Measurements from ENCODE around the gene MKRN2OS.

MKRN2OS gene

DNA sequence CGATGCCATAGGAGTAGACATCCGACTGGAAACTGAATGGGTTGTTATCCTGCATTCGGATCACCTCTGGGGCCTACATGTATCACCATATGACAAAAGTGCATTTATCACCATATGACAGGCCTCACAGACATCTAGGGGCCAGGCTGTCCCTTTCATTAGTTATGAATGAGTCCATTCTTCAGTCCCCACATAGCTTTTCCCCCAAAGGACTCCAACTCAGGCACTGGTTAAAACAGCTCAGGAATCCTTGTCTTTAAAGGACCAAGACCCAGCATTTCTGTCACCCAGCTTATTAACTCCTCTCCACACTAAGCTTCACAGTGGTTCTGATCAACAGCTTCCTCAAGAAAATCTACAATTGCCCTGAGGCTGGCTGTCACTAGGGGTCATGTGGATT is 39.9 kb upstream of the MKRN2OS start:
- no peak overlapping the region for H3K4ac ChIP-seq (ENCODE audit: low read length)

DNA sequence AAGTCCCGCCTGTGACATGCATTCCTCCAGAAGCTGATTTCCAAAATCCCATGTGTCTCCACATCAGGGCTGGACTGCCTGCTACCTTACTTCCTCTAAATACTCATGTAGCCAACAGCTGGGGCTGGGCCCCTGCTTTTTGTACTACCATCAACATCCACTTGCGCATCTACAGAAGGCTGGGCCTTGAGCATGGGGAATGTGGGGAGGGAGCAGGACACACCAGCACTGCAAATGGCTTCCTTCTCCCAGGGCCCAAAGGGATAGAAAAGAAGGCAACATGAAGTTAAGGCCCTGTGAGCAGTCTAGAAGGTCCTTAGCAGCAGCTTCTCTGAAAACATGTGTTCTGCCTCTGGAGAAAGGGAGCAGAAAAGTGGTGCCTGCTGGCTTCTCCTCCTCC is 38.8 kb upstream of the MKRN2OS start:
- no peak overlapping the region for H2BK120ac ChIP-seq (ENCODE audit: low read depth, low read length)
- no peak overlapping the region for H3K4me2 ChIP-seq (ENCODE audit: insufficient read depth, low read length, poor library complexity, severe bottlenecking)
- peaks cover 49 to 96% of the 10 kb centered on the region in 2 donors for H3K36me3 ChIP-seq (replicated peaks in 1 of 2; ENCODE audit: control insufficient read depth in 2 of 2, insufficient read depth in 2 of 2, low read length in 2 of 2)
- H2AK5ac ChIP-seq (ENCODE audit: low read depth, low read length) = no peak overlapping the region
- H3K4me1 ChIP-seq (ENCODE audit: control insufficient read depth in 2 of 2, insufficient read depth in 1 of 2, low read depth in 1 of 2, low read length in 2 of 2) = no peaks in the 10 kb centered on the region
- no peak overlapping the region for H3K4me3 ChIP-seq (ENCODE audit: low read length in 2 of 2)
- no peak overlapping the region for H3K18ac ChIP-seq (ENCODE audit: low read length)
- H3K27ac ChIP-seq (replicated peaks; ENCODE audit: low read length) = no peak overlapping the region
- H3K14ac ChIP-seq (ENCODE audit: low read length) = no peak overlapping the region
- no peak for DNase-seq (ENCODE audit: low spot score)
- H2BK5ac ChIP-seq (ENCODE audit: low read length) = no peak overlapping the region
- no peak overlapping the region for H3K4ac ChIP-seq (ENCODE audit: low read length)
- no peaks in the 10 kb centered on the region for H3K27me3 ChIP-seq (ENCODE audit: control insufficient read depth in 3 of 3, insufficient read depth in 3 of 3, low read depth in 1 of 3, low read length in 3 of 3)
- no peak overlapping the region for H3K9ac ChIP-seq (ENCODE audit: low read depth, low read length, poor library complexity)
- peaks cover 2% of the 10 kb centered on the region for H3K79me1 ChIP-seq (ENCODE audit: low read depth, low read length)
- no peaks in the 10 kb centered on the region for H3K9me3 ChIP-seq (replicated peaks in 1 of 2; ENCODE audit: control insufficient read depth in 2 of 2, insufficient read depth in 1 of 2, low read depth in 1 of 2, low read length in 2 of 2)
- H2BK15ac ChIP-seq (ENCODE audit: low read length) = no peak overlapping the region
- H2AFZ ChIP-seq (ENCODE audit: low read length) = no peak overlapping the region
- H2BK12ac ChIP-seq (ENCODE audit: low read length) = no peak overlapping the region
- H3K23ac ChIP-seq (ENCODE audit: low read depth, low read length, poor library complexity) = no peak overlapping the region
- no peak overlapping the region for H4K8ac ChIP-seq (ENCODE audit: low read depth, low read length)
- no CpG with 5 or more reads among the region's 2 CpGs for whole genome bisulfite sequencing, 2 donors (ENCODE audit: extremely low coverage in 2 of 2, insufficient read length in 2 of 2, insufficient replicate concordance in 1 of 2)
- no peak overlapping the region for H4K91ac ChIP-seq (ENCODE audit: low read depth, low read length, poor library complexity)

More for the DNA sequence above, 39.9 kb upstream of the MKRN2OS start:
- Histone ChIP-seq H2AFZ (ENCODE audit: low read length) (no peak overlapping the region), H3K27me3 (ENCODE audit: control insufficient read depth in 3 of 3, insufficient read depth in 3 of 3, low read depth in 1 of 3, low read length in 3 of 3) (no peaks in the 10 kb centered on the region), H2BK120ac (ENCODE audit: low read depth, low read length) (no peak overlapping the region), H2BK15ac (ENCODE audit: low read length) (no peak overlapping the region), H3K23ac (ENCODE audit: low read depth, low read length, poor library complexity) (no peak overlapping the region), H2AK5ac (ENCODE audit: low read depth, low read length) (no peak overlapping the region), H3K36me3 (replicated peaks in 1 of 2; ENCODE audit: control insufficient read depth in 2 of 2, insufficient read depth in 2 of 2, low read length in 2 of 2) (peaks cover 49 to 94% of the 10 kb centered on the region in 2 donors), H2BK5ac (ENCODE audit: low read length) (no peak overlapping the region), H3K9ac (ENCODE audit: low read depth, low read length, poor library complexity) (no peak overlapping the region), H4K8ac (ENCODE audit: low read depth, low read length) (no peak overlapping the region), H3K4me1 (ENCODE audit: control insufficient read depth in 2 of 2, insufficient read depth in 1 of 2, low read depth in 1 of 2, low read length in 2 of 2) (no peaks in the 10 kb centered on the region), H3K27ac (replicated peaks; ENCODE audit: low read length) (no peak overlapping the region), H3K18ac (ENCODE audit: low read length) (no peak overlapping the region), H3K14ac (ENCODE audit: low read length) (no peak overlapping the region), H2BK12ac (ENCODE audit: low read length) (no peak overlapping the region), H3K4me3 (ENCODE audit: low read length in 2 of 2) (no peak overlapping the region), H4K91ac (ENCODE audit: low read depth, low read length, poor library complexity) (no peak overlapping the region), H3K4me2 (ENCODE audit: insufficient read depth, low read length, poor library complexity, severe bottlenecking) (no peak overlapping the region), H3K79me1 (ENCODE audit: low read depth, low read length) (peaks cover 2% of the 10 kb centered on the region), H3K9me3 (replicated peaks in 1 of 2; ENCODE audit: control insufficient read depth in 2 of 2, insufficient read depth in 1 of 2, low read depth in 1 of 2, low read length in 2 of 2) (no peaks in the 10 kb centered on the region)
- no CpG with 5 or more reads among the region's 3 CpGs for WGBS, 2 donors (ENCODE audit: extremely low coverage in 2 of 2, insufficient read length in 2 of 2, insufficient replicate concordance in 1 of 2)
- no peak for DNase-seq (ENCODE audit: low spot score)

DNA sequence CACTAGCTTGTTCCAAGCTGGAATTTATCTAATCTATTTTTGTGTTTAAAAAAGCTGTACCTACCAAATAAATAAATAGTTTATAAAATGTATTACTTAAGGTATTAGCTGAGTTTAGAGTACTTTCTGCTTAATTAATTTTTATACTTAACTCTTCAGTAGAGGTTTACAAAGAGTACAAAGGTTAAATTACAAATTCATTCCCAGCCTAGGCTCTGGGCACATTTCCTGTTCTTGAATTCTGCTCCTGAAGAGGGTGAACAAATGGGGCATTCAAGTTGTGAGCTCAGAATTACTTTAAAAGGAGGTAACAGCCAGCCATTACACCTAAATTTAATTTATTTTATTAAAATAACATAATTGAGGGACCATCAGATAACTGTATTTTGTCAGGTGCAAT is 38.0 kb upstream of the MKRN2OS start:
- Histone ChIP-seq H3K4ac (ENCODE audit: low read length) (no peak overlapping the region), H3K27me3 (ENCODE audit: control insufficient read depth in 3 of 3, insufficient read depth in 3 of 3, low read depth in 1 of 3, low read length in 3 of 3) (no peaks in the 10 kb centered on the region), H3K79me1 (ENCODE audit: low read depth, low read length) (peaks cover 2% of the 10 kb centered on the region), H2BK5ac (ENCODE audit: low read length) (no peak overlapping the region), H3K9me3 (replicated peaks in 1 of 2; ENCODE audit: control insufficient read depth in 2 of 2, insufficient read depth in 1 of 2, low read depth in 1 of 2, low read length in 2 of 2) (no peaks in the 10 kb centered on the region), H3K4me1 (ENCODE audit: control insufficient read depth in 2 of 2, insufficient read depth in 1 of 2, low read depth in 1 of 2, low read length in 2 of 2) (no peaks in the 10 kb centered on the region), H2AK5ac (ENCODE audit: low read depth, low read length) (no peak overlapping the region), H3K23ac (ENCODE audit: low read depth, low read length, poor library complexity) (no peak overlapping the region), H3K4me3 (ENCODE audit: low read length in 2 of 2) (no peak overlapping the region), H2BK15ac (ENCODE audit: low read length) (no peak overlapping the region), H4K8ac (ENCODE audit: low read depth, low read length) (no peak overlapping the region), H3K14ac (ENCODE audit: low read length) (no peak overlapping the region), H2BK120ac (ENCODE audit: low read depth, low read length) (no peak overlapping the region), H2BK12ac (ENCODE audit: low read length) (no peak overlapping the region), H3K27ac (replicated peaks; ENCODE audit: low read length) (no peak overlapping the region), H3K18ac (ENCODE audit: low read length) (no peak overlapping the region), H2AFZ (ENCODE audit: low read length) (no peak overlapping the region), H3K4me2 (ENCODE audit: insufficient read depth, low read length, poor library complexity, severe bottlenecking) (no peak overlapping the region), H3K9ac (ENCODE audit: low read depth, low read length, poor library complexity) (no peak overlapping the region), H3K36me3 (replicated peaks in 1 of 2; ENCODE audit: control insufficient read depth in 2 of 2, insufficient read depth in 2 of 2, low read length in 2 of 2) (peaks cover 44 to 96% of the 10 kb centered on the region in 2 donors), H4K91ac (ENCODE audit: low read depth, low read length, poor library complexity) (no peak overlapping the region)
- no peak for DNase-seq (ENCODE audit: low spot score)

DNA sequence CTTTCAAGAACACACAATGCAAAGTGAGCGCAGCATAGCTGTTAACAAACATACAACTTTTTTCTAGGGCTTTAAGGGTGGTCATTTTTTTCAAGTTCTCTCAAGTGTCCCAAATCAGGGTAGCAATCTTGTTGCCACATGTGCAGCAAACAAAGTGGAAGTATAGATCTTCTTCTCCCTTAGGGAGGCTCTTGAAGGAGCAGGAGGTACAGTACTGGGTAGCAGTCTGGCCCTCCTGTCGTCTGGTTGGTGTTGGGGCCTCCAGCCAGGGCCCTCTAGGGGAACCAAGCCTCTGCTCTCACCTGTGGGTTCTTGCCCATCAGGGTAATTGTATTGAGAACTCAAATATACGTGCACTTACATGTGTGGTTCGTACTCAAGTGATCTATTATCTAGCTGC is 37.4 kb upstream of the MKRN2OS start:
- WGBS, 2 donors (ENCODE audit: extremely low coverage in 2 of 2, insufficient read length in 2 of 2, insufficient replicate concordance in 1 of 2) = no CpG with 5 or more reads among the region's 4 CpGs
- no peaks in the 10 kb centered on the region for H3K27me3 ChIP-seq (ENCODE audit: control insufficient read depth in 3 of 3, insufficient read depth in 3 of 3, low read depth in 1 of 3, low read length in 3 of 3)
- H3K9ac ChIP-seq (ENCODE audit: low read depth, low read length, poor library complexity) = no peak overlapping the region
- no peak overlapping the region for H3K4me2 ChIP-seq (ENCODE audit: insufficient read depth, low read length, poor library complexity, severe bottlenecking)
- no peak overlapping the region for H2BK12ac ChIP-seq (ENCODE audit: low read length)
- H3K14ac ChIP-seq (ENCODE audit: low read length) = no peak overlapping the region
- no peaks in the 10 kb centered on the region for H3K9me3 ChIP-seq (replicated peaks in 1 of 2; ENCODE audit: control insufficient read depth in 2 of 2, insufficient read depth in 1 of 2, low read depth in 1 of 2, low read length in 2 of 2)
- no peaks in the 10 kb centered on the region for H3K4me1 ChIP-seq (ENCODE audit: control insufficient read depth in 2 of 2, insufficient read depth in 1 of 2, low read depth in 1 of 2, low read length in 2 of 2)
- no peak overlapping the region for H2AFZ ChIP-seq (ENCODE audit: low read length)
- H2BK15ac ChIP-seq (ENCODE audit: low read length) = no peak overlapping the region
- H4K8ac ChIP-seq (ENCODE audit: low read depth, low read length) = no peak overlapping the region
- H2BK5ac ChIP-seq (ENCODE audit: low read length) = no peak overlapping the region
- DNase-seq (ENCODE audit: low spot score) = no peak
- H3K79me1 ChIP-seq (ENCODE audit: low read depth, low read length) = peaks cover 2% of the 10 kb centered on the region
- no peak overlapping the region for H3K4me3 ChIP-seq (ENCODE audit: low read length in 2 of 2)
- H3K4ac ChIP-seq (ENCODE audit: low read length) = no peak overlapping the region
- H2AK5ac ChIP-seq (ENCODE audit: low read depth, low read length) = no peak overlapping the region
- peaks cover 42 to 95% of the 10 kb centered on the region in 2 donors for H3K36me3 ChIP-seq (replicated peaks in 1 of 2; ENCODE audit: control insufficient read depth in 2 of 2, insufficient read depth in 2 of 2, low read length in 2 of 2)
- no peak overlapping the region for H3K18ac ChIP-seq (ENCODE audit: low read length)
- no peak overlapping the region for H2BK120ac ChIP-seq (ENCODE audit: low read depth, low read length)
- no peak overlapping the region for H3K27ac ChIP-seq (replicated peaks; ENCODE audit: low read length)
- no peak overlapping the region for H3K23ac ChIP-seq (ENCODE audit: low read depth, low read length, poor library complexity)
- H4K91ac ChIP-seq (ENCODE audit: low read depth, low read length, poor library complexity) = no peak overlapping the region
